G401 (cell line): ENCODE data around the gene ANKS1A. TPM values are rescaled to one million over a fixed set of nuclear protein-coding genes. Genes with fewer than 3 reads are reported as not detected.
A peak's percentile ranks its signal among the peaks of the same experiment; 100 is the strongest.
"Not testable (repeated sequence)": the region's sequence is repeated elsewhere in the genome, so short reads cannot be mapped to it uniquely, and the experiment has no call there.

Experiments used
- DNase-seq: peaks from one replicate; pipeline ENCODE4 v3.0.0-alpha.2; 2015; ENCODE audit warnings: low spot score
- in situ Hi-C: cut with HindIII; loops from 2 replicates; pipeline ENCODE4 v1.10.0; 2016; ENCODE audit warnings: low sequenced_read_pairs, mixed read lengths
- total RNA-seq: library from RNA; depleted of rRNA; stranded (reverse); fragments of >200 nt; shearing (Covaris generic); gene quantifications from 2 replicates; pipeline ENCODE4 v1.2.3, GENCODE V29; 2014

Gene ANKS1A
- total RNA-seq, 1 experiment from 2014 or later, result 14.2 TPM

DNA sequence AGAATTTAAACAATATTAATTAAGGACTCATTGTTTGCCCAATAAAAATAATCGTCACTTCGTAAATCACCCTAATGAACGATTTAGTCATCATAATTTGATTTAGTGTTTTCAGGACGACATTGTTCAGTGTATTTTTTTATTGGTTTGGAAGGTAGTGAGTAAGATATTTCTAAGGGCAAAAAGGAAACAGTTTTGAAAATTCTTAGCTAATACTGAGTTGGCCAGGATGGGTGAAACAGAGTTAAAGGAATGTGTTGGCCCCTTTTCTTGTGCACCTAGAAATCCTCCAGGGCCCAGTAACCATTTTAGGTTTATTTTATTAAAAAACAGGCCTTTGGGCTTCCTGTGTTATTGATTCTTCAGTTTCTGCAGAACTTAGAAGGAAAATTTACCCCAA, 25.3 kb downstream of the ANKS1A start:
- in situ Hi-C loops, result no loop called here

DNA sequence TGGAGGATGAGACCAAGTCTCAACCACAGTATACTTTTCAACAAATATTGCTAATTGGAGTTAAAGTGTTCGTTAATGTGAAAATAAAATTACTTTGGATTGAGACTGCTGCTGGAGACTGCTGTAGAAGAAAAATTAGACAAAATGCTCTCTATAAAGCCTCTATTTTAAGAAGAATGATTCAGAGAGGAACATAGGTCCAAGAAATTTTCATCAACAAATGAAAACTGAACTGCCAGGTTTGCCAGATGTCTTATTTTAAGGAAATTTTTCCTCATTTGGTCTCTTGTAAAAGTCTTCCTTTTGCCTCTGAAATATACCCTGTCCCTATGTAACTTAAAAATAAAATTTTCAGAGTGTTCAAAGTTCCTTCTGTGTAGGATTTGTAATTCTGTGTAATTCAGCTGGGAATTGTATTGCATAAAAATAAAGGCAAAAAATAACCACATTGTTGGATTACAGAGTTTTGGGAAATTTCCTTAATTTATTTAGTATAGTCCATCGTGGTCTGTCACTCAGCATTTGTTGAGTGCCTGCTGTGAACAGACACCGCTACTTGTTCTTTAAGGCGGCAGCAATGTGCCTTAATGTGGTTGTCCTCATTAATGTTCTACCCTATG, 27.4 kb downstream of the ANKS1A start:
- DNase-seq, result no peak
- in situ Hi-C loops, result no loop called here

More for the DNA sequence above, 25.3 kb downstream of the ANKS1A start:
- DNase-seq, result no peak

DNA sequence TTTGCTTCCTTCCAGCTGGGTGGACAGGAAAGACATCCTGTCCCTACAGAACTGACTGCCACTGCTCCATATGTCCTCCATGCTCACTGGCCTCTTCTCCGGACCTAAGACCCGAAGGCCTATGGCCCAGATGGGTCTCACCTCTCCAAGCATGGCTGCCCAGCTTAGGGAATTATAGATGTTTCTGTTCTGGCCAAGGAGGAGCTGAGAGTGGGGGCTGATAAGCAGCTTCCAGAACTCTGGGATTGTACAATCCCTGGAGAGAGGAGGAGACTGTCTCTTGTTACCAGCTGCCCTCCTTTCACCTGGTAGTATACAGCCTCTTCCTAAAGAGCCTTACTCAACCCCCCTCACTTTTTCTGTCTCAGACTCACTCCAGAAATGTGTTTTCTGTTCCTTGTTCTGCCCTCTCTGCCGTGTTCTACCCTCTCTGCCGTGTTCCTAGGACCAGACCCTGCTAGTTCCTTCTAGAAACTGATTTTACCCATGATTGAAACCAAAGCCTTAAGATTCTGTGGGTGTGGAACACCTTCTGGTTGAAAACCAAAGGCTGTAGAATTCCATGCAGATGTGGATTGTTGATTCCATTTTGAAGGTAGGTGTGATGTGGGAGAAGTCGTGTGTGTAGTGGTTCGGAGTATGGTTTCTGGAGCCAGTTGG, 28.7 kb downstream of the ANKS1A start:
- in situ Hi-C loops, result no loop called here
- no peak for DNase-seq

DNA sequence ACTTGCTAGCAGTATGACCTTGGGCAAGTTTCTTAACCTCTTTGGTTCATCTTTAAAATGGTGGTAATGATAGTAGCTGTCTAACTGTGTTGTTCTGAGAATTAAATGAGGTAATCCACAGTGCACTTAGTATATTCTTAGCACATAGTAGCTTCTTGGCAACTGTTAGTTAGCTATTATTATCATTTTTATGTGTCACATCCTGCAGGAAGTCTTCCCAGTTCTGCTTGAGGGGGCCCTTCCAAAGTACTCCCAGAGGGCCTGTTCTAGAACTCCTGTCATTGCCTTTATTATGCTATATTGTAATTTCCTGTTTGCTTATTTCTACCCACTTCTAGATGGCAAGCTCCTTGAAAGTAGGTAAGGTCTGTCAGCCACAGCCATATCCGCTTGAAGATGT, 30.6 kb downstream of the ANKS1A start:
- in situ Hi-C loops, result no loop called here
- no peak for DNase-seq

DNA sequence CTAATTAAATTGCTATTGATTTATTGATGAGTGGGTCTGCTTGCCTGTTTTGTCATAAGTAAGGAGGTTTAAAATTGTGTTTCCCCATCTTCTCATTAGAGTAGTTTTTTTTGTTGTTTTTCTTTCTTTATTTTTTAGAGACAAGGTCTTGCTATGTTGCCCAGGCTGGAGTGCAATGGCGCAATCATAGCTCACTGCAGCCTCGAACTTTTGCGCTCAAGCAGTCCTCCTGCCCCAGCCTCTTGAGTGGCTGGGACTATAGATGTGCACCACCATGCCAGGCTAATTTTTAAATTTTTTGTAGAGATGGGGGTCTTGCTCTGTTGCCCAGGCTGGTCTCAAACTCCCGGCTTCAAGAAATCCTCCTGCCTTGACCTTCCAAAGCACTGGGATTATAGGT, 31.0 kb downstream of the ANKS1A start:
- no peak for DNase-seq
- in situ Hi-C loops, result no loop called here

DNA sequence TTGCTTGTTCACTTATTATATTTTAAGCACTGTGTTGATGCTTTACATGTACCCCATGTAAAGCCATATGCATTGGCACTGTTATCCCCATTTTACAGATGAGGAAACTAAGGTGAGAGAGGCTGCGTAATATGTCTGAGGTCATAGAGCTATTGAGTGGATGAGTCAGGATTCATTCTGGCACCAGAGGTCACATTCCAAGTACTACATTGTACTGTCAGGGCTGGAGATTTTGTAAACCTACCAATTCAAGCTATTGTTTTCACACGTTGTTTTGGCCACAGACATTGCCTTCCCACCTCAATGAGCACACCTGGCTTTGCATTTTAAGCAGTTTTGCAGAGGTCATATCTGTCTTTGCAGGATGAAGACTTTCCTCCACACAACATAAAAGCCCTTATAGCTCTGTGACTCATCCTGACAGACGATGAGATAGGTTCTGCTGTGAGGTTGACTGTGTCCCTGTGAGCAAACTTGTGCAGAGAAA, 33.2 kb downstream of the ANKS1A start:
- in situ Hi-C loops, result no loop called here
- no peak for DNase-seq

DNA sequence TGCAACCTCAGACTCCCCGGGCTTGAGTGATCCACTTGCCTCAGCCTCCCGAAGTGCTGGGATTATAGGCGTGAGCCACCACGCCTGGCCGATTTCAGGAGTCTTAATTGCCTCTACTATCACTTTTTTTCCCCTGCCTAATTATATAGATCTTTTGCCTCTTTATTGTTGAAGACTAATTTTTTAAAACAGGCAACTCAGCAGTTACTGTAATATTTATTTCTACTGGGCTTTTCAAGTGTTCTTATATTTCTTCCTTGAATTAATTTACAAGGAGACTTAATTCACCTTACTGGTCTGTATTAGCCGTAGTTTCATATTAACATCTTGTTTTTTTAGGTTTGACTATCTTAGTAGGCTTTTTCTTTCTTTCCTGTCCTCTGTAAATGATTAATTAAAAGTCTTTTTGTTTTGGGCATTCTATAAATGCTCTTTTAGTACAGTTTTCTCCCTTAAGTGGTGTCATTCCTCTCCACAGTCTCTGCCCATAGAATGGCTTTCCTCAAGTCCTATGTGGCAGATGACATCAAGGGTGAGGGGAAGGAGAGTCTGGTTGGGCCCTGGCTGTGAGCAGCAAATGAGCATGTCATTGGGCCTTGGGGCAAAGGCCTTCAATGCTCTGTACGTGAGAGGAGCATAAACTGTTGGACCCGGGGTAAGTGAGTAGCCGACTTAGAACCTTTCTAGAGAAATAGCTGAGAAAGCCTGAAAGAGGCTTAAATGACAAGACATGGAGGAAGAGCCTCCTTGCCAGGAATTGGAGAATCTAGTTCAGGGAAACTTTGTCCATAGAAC, 36.0 kb downstream of the ANKS1A start:
- in situ Hi-C loops, result no loop called here
- no peak for DNase-seq

DNA sequence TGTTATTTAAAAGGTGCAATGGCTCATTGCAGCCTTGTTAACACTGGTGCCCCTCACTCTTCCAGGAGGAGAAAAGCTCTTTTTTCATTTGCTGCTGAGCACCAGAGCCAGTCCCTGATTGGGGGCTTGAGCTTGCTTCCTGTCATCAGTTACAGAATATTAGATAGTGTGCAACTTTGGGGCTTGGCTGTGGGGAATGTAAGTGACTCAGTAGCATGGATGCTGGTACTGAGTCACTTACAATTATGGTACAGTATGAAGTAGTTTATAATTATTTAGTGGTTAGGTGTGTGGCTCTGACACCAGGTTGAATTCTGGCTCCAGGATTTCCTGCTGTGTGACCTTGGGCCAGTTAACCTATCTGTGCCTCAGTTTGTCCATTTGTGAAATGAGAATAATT, 37.6 kb downstream of the ANKS1A start:
- no peak for DNase-seq
- in situ Hi-C loops, result no loop called here

DNA sequence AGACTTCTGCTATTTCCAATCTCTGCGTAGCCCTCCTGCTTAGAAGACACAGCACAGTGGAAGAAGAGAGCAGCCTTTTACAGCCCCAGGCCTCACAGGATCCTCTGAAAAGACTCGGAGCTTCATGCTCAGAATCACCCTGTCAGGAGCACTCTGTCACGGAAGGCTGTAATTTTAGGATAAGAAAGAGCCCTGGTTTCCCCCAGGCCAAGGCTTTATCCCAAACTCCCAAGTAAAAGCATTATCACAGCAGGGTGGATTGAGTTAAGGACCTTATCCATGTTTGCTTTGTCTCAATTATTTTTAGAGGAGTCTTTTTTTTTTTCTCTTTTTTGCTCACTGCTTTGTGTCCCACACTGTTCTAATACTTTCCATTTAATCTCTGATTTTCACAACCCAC, 39.2 kb downstream of the ANKS1A start:
- no peak for DNase-seq
- in situ Hi-C loops, result no loop called here

DNA sequence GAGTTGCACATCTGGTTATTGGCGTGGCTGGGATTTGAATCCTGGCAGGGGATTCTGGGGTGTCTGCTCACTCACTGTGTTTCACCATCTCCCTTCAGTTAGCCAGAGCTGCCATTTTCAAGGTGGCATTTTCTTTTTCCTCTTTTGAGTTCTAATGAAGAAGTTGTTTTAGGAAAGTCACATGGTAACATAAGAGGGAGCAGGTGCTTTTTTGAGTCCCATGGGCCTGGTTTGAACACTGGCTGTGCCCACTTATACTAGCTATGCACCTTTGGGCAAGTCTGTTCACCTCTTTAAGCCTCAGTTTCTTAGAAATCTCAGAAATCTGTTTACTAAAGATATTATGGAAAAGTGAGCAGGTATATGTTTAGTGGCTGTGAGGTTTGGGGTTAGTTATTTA, 39.6 kb downstream of the ANKS1A start:
- in situ Hi-C loops, result no loop called here

DNA sequence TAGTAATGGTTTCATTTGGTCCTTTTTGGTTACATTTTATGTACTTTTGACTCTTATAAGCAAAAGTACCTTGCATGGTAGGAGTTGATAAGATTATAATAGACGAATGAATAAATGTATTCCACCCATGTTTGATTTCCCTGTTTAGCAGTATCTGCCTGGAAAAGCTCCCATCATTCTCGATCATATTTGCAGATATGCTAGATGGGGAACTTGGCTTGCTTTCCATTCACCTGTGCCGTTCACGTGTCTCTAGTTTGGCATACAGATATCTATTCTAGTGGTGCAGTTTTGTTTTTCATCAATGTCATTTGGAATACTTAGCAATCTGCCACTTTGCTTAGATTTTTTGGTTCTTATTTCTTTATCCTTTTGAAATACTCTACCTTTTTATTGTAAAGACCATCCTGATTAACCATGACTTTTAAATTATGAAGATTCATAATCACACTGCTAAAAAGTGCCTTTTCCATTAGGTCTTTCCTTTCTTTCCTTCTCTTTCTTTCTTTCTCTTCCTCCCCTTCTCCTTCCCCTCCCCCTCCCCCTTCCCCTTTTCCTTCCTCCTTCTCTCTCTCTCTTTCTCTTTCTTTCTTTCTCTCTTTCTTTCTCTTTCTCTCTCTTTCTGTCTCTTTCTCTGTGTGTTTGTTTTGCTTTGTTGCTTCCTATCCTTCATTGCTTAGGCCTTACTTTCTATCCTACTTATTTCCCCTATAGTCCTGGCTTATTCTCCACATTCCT, 40.4 kb downstream of the ANKS1A start:
- in situ Hi-C loops, result no loop called here
- DNase-seq, result peak; percentile 20

More for the DNA sequence above, 39.6 kb downstream of the ANKS1A start:
- DNase-seq, result no peak

DNA sequence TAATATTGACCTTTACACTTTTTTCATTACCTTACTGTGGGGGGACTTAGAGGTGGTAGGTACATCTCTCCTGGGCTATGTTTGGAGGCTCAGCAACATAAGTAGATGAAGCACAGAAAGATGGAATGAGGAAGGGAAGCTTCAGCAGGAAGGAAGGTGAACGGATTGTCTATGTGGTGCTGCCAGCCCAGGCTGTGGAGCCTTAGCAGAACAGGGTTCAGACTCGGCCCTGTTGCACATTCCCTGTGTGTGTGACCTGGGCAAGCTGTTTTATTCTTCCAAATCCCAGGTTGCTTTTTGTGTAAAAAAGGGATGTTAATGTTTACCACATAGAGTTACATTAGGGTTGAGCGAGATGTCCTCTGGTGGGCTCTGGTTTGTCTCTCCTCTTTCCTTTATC, 41.2 kb downstream of the ANKS1A start:
- in situ Hi-C loops, result loop anchor here (5.0 kb wide), 1 partner anchor 52 kb away; no protein-coding TSS in a partner anchor

DNA sequence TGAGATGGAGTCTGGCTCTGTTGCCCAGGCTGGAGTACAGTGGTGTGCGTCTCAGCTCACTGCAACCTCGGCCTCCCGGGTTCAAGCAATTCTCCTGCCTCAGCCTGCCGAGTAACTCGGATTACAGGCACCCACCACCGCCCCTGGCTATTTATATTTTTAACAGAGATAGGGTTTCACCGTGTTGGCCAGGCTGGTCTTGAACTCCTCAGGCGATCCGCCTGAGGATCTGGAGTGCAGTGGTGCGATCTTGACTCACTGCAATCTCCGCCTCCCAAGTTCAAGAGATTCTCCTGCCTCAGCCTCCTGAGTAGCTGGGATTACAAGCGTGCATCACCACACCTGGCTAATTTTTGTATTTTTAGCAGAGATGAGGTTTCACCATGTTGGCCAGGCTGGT, 43.1 kb downstream of the ANKS1A start:
- in situ Hi-C loops, result loop anchor here (5.0 kb wide), 1 partner anchor 50 kb away; no protein-coding TSS in a partner anchor
- DNase-seq, result not testable (repeated sequence)

More for the DNA sequence above, 41.2 kb downstream of the ANKS1A start:
- no peak for DNase-seq

DNA sequence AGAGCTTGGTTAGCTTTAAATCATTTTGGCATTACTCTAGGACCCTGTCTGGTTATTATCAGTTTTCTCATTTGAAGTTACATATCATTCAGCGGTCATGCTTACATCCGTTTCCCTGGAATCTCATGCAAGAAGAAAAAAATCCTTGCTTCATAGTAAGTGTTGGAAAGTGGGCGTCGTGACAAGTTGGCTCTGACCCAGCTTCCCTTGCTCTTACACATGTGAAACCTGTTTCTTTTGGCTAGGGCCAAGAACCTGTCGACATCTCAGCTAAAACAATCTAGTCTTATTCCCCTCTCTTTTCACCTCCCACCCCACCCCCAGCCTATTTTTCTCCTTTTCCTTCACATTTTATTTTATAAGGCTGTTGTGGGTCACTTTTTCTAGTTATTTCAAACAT, 45.5 kb downstream of the ANKS1A start:
- peak; percentile 25 for DNase-seq
- in situ Hi-C loops, result loop anchor here (5.0 kb wide), 1 partner anchor 48 kb away; no protein-coding TSS in a partner anchor

DNA sequence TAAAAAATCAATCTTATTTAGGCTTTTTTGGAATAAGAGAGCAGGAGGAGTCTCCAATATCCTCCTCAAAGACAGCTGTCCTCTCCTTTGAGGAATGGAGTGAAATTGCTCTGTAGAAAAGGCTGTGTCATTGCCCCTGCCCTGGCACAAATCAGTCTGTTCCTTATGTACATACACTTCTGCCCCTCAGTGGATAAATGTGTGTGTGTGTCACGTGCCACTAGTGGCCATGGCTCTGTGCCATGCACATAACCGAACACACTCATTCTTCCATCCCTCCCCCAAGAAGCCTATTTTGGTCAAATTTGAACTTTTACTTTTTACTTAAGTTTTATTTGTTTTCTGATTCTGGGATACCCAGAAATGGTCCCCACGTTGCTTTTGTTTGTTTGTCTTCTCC, 49.2 kb downstream of the ANKS1A start:
- in situ Hi-C loops, result no loop called here

DNA sequence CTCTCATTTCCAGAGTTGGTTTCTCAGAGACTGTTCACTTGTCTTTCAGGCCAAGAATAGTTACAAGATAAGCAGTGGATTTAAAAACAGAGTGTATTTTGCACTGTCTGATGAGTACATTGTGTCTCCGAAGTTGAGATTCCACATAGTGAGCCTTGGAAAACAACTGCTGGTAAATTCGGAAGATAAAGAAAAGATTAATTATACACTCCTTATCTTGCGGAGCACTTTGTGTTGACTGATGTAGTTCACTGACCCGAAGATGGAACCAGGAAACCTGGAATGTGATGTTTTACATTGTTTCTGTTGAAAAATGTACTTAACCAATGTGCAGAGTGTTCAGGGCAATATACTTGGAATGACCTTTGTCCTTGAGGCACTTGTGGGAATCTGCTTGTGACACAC, 51.0 kb downstream of the ANKS1A start:
- DNase-seq, result no peak
- in situ Hi-C loops, result no loop called here

More for the DNA sequence above, 49.2 kb downstream of the ANKS1A start:
- no peak for DNase-seq

DNA sequence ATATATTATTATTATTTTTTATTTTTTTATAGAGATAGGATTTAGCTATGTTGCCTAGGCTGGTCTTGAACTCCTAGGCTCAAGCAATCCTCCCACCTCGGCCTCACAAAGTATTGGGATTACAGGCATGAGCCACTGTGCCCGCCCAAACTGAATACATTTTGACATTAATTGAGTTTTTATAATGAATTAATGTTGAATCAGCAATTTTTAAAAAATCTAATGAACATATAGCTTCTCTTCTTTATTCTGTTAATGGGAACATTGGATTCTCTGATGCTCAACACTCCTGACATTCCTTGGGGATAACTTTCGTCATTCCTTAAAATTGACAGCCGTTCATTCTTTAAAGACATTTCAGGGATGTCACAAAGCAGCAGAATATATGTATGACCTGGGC, 52.4 kb downstream of the ANKS1A start:
- no peak for DNase-seq
- in situ Hi-C loops, result no loop called here

DNA sequence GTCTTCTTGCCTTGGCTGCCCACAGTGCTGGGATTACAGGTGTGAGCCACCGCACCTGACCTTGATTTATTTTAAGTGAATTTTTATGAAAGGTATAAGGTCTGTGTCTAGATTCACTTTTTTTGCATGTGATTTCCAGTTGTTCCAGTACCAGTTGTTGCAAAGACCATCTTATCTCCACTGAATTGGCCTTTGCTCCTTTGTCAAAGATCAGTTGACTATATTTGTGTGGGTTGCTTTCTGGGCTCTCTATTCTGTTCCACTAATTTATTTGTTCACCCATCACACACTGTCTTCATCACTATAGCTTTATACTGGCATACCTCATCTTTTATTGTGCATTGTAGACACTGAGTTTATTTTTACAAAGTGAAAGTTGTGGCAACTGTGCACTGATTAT, 56.3 kb downstream of the ANKS1A start:
- in situ Hi-C loops, result no loop called here
- DNase-seq, result no peak

DNA sequence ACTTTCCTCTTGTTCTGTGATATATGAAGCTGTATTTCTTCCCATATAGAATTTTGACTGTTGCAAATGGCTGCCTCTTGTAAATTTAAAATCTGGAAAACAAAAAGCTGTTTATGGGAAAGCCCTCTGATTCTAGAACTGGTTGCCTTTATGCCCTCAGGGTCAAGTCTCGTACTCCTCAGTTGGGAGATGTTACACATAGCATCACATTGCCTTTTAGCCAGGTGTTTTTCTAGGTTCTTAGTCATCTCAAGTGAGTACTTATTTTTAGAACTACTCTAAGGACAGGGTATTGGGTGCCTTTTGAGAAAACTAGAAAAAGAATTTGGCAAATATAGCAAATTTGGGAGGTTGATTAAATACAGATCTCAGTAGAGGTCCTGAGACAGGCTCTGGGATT, 58.5 kb downstream of the ANKS1A start:
- in situ Hi-C loops, result no loop called here
- no peak for DNase-seq
